HG03108 (cell line): ENCODE data around the gene EXOSC7.
"Not testable (repeated sequence)": the region's sequence is repeated elsewhere in the genome, so short reads cannot be mapped to it uniquely, and the experiment has no call there.

Experiments
- ATAC-seq: cut with Tn5 transposase; IDR thresholded peaks from one replicate; pipeline ENCODE4 v1.9.1; 2021; ENCODE audit warnings: moderate library complexity; ENCODE audit not compliant: unreplicated experiment

The EXOSC7 gene

DNA sequence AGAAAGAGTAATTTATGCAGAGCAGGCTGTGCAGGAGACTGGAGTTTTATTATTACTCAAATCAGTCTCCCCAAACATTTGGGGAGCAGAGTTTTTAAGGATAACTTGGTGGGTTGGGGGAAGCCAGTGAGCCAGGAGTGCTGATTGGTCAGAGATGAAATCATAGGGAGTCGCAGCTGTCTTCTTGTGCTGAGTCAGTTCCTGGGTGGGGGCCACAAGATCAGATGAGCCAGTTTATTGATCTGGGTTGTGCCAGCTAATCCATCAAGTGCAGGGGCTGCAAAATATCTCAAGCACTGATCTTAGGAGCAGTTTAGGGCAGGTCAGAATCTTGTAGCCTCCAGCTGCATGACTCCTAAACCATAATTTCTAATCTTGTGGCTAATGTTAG, 77.8 kb downstream of the EXOSC7 start:
- not testable (repeated sequence) for ATAC-seq

DNA sequence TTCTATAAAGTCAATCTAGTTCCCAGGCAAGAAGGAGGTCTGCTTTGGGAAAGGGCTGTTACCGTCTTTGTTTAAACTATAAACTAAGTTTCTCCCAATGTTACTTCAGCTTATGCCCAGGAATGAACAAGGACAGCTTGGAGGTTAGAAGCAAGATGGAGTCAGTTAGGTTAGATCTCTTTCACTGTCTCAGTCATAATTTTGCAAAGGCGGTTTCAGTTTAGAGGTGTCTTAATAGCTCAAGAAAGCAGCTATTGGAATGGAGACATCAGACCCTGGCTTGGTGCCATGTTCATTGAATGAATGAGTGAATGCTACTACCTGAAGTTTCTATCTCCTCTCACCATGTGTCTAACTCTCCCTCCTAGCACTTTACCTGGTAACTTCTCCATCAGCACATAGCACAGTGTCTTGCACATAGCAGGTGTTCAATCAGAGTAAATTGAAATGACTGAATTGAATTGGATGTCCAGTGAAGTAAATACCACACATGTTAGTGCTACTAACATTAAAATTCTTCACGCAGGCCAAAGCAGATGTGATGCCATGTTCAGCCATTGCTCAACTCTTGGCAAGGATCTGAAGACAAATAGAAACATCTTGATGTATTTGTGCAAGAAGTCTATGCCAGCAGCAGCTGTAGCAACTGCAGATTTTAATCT, 78.3 kb downstream of the EXOSC7 start:
- ATAC-seq, result no peak

- ATAC-seq, result no peak
These were observed 79.0 kb downstream of the EXOSC7 start for GRCh38 chr3:45055032-45055410.

GRCh38 chr3:45055411-45056143, 79.5 kb downstream of the EXOSC7 start:
- ATAC-seq, result no peak

GRCh38 chr3:45056608-45057301, 80.7 kb downstream of the EXOSC7 start:
- ATAC-seq, result no peak

DNA sequence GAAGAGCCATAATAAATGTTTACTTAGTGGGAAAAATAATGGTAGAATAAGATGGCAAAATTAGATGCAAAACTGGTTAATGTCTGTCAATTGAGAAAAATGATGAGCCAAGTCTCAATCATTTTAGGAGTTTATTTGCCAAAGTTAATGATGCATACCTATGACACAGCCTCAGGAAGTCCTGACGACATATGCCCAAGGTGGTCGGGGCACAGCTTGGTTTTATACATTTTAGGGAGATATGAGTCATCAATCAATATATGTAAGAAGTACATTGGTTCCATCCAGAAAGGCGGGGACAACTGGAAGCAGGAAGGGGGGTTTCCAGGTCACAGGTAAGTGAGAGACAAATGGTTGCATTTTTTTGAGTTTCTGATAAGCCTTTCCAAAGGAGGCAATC, 81.5 kb downstream of the EXOSC7 start:
- ATAC-seq, result no peak

DNA sequence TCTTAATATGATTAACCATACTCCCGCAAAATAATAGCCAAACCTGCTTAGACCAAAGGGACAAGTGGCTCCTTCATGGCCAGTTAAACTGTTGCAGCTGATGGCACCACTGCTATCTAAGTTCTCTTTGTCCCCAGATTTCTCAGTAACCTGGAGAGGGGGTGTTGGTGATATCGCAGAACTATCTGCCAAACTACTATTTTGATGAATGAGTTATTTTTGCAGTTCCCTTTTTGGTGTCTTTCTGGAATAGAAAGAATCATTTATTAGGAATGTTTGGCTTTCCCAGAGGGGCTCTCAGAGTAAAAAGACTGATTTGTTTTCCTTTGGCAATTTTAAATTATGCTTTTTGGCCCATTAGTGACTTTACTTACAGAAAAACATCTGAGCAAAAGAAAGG, 83.1 kb downstream of the EXOSC7 start:
- no peak for ATAC-seq

DNA sequence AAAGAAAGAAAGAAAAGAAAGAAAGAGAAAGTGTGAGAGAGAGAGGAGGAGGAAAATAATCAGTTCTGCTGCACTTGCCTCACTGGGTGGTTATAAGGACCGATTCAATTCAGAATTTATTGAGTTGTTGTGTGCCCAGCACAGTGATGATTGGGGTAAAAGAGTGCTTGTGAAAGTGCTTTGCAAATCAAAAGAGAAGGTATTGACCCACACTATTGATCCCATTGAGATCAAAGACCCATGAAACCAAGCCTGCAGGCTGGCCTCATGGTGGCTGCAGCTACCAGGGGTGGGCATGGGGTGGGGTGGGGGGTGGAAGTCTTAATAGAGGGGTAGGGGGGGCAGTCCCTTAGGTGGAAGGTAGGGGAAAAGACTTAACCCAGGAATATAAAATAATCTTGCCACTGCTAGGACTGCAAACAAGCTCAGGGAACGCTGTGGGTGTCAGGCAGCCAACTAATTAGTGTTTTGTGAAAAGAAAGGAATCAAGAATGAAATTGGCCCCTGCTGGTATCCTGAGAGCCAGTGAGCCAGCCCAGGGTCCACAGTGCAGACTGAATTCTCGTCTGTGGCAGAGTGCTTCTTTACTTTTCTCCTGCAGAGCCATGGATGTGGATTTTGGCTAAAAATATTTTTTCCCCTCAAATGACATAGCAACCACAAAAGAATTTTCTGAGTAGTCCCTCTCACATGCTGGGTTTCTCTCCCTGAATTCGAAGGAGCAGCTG, 84.3 kb downstream of the EXOSC7 start:
- ATAC-seq, result no peak
